ENCODE results near the gene STEAP4.
"Not testable (repeated sequence)": the region's sequence is repeated elsewhere in the genome, so short reads cannot be mapped to it uniquely, and the experiment has no call there.

STEAP4 gene

DNA sequence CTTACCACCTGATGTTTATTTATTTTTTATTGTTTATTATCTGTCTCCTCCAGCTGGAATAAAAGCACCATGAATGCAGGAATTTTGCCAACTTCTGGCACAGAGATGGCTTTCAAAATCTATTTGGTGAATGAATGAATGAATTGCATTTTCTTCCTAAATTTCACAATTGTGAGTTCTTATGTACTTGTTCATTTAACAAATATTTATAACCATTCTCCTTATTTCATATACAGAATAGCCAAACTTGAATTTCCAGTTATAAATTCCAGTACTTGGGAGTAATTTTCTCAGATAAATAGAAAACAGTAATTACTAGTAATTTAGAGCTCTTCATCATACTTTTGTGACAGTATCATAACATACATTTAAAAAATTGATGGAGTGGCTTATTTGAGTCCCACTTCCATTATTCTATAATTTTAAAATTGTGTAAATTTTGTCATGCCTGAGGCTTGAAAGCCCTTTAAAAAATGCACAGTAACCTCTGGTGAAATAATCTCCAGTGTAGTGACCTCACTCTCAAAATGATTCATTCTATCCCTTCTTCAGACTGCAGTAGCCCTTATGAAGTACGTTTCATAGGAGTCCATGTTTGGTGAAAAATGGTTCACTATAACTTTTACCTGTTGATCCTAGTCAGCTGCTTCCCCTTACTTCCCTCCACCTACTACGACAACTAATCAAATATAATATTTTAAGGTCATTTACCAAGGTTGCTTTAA, 46.9 kb downstream of the STEAP4 start:
- DNase-seq (ENCODE audit: low spot score) = no peak
- in situ Hi-C loops (cut with MboI; ENCODE audit: low sequenced_read_pairs, unreplicated experiment) = no loop called here
- TF ChIP-seq, protein P1, sequence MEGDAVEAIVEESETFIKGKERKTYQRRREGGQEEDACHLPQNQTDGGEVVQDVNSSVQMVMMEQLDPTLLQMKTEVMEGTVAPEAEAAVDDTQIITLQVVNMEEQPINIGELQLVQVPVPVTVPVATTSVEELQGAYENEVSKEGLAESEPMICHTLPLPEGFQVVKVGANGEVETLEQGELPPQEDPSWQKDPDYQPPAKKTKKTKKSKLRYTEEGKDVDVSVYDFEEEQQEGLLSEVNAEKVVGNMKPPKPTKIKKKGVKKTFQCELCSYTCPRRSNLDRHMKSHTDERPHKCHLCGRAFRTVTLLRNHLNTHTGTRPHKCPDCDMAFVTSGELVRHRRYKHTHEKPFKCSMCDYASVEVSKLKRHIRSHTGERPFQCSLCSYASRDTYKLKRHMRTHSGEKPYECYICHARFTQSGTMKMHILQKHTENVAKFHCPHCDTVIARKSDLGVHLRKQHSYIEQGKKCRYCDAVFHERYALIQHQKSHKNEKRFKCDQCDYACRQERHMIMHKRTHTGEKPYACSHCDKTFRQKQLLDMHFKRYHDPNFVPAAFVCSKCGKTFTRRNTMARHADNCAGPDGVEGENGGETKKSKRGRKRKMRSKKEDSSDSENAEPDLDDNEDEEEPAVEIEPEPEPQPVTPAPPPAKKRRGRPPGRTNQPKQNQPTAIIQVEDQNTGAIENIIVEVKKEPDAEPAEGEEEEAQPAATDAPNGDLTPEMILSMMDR (IDR thresholded peaks at IDR 0.05; ENCODE audit: borderline replicate concordance, control extremely low read depth, extremely low read depth, insufficient read depth, missing control alignments) = no peak

DNA sequence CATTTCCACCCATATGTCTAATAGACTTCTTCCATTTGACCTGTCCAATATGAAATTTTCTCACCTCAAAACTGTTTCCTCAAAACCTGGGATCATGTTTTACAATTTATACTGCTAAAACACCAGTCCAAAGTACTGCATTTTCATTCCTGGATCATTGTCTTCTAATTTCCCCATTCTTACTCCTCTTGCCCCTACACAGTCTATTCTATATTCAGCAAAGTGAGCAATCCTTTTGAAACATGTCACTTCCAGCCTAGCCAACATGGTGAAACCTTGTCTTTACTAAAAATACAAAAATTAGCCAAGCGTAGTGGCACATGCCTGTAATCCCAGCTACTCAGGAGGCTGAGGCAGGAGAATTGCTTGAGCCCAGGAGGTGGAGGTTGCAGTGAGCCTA, 48.4 kb downstream of the STEAP4 start:
- in situ Hi-C loops (cut with MboI; ENCODE audit: low sequenced_read_pairs, unreplicated experiment); DNase-seq (ENCODE audit: low spot score): not testable (repeated sequence)

DNA sequence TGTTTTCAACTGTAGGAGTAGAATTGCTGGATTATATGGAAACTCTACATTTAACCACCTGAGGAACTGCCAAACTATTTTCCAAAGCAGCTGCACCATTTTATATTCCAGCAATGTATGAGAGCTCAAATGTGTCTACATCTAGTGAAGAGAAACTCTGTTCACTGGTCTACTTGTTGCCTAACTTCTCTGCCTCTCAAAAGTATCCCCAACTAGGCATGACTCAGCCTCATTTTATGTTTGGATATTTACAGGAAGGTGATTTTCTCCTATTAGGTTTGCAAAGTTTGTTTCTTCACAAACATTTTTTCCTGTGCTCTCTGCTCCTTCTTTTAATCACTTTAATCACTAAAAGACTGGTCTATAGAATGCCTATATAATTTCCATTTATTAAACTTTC, 49.8 kb downstream of the STEAP4 start:
- in situ Hi-C loops (cut with MboI; ENCODE audit: low sequenced_read_pairs, unreplicated experiment) = no loop called here
- DNase-seq (ENCODE audit: low spot score) = no peak
- TF ChIP-seq, protein P1 (IDR thresholded peaks at IDR 0.05; ENCODE audit: borderline replicate concordance, control extremely low read depth, extremely low read depth, insufficient read depth, missing control alignments) = no peak

DNA sequence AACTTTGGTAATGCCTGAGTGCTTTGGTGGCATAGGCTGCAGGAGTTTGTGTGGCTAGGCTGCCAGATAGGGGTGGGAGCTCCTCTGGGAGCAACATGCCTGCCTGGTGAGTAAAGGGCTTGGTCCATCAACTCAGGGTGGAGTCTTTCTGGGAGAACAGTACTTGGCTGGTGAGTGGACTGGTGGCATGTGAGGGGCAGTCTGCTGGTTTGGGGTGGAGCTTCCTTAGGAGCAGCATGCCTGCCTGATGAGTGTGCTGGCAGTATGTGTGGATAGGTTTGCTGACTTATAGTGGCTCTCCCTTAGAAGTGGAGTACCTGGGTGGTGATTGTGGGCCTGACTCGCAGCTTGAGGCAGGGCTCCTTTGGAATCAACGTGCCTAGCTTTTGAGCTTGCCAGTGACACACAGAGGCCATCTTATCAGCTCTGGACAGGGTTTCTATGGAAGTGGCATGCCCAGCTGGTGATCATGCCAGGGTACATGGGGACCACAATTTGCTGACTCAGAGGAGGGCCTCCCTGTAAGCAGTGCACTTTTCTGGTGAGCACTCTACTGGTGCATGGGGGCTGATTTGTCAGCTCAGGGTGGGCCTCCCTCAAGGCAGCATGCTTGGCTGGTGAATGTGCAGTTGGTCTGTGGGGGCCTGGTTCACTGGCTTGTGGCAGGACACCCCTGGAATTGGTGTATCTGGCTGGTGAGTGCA, 51.8 kb downstream of the STEAP4 start:
- in situ Hi-C loops (cut with MboI; ENCODE audit: low sequenced_read_pairs, unreplicated experiment) = no loop called here
- no peak for DNase-seq (ENCODE audit: low spot score)
- TF ChIP-seq, protein P1 (IDR thresholded peaks at IDR 0.05; ENCODE audit: borderline replicate concordance, control extremely low read depth, extremely low read depth, insufficient read depth, missing control alignments) = no peak

DNA sequence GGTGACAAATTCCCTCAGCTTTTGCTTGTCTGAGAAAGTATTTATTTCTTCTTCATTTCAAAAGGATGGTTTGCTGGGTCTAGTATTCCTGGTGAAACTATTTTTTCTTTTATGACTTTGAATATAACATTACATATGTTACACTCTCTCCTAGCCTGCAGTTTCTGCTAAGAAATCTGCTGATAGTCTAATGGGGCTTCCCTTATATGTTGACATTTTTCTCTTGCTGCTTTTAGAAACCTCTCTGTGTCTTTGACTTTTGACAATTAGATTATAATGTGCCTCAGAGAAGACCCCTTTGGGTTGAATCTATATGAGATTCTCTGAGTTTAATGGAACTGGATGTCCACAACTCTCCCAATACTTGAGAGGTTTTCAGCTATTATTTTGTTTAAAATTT, 53.1 kb downstream of the STEAP4 start:
- in situ Hi-C loops (cut with MboI; ENCODE audit: low sequenced_read_pairs, unreplicated experiment) = no loop called here
- DNase-seq (ENCODE audit: low spot score) = no peak
- TF ChIP-seq, protein P1 (IDR thresholded peaks at IDR 0.05; ENCODE audit: borderline replicate concordance, control extremely low read depth, extremely low read depth, insufficient read depth, missing control alignments) = no peak

DNA sequence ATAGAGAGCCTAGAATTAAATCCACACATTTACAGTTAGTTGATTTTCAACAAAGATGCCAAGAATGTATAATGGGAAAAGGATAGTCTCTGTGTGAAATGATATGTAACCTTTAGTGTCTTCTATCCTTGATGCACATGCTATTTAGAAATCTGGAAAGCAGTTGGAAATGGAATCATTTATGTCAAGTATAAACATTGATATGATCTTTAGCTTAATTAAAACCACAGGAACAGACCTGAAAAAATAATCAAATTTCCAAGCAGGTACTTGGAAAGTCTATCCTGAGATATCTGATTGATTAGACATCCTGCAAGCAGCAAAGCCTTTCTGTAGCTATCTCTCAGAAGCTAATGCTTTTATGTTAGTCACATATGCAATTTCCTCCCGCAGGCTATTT, 62.4 kb downstream of the STEAP4 start:
- in situ Hi-C loops (cut with MboI; ENCODE audit: low sequenced_read_pairs, unreplicated experiment) = no loop called here
- TF ChIP-seq, protein P1 (IDR thresholded peaks at IDR 0.05; ENCODE audit: borderline replicate concordance, control extremely low read depth, extremely low read depth, insufficient read depth, missing control alignments) = no peak
- DNase-seq (ENCODE audit: low spot score) = no peak

DNA sequence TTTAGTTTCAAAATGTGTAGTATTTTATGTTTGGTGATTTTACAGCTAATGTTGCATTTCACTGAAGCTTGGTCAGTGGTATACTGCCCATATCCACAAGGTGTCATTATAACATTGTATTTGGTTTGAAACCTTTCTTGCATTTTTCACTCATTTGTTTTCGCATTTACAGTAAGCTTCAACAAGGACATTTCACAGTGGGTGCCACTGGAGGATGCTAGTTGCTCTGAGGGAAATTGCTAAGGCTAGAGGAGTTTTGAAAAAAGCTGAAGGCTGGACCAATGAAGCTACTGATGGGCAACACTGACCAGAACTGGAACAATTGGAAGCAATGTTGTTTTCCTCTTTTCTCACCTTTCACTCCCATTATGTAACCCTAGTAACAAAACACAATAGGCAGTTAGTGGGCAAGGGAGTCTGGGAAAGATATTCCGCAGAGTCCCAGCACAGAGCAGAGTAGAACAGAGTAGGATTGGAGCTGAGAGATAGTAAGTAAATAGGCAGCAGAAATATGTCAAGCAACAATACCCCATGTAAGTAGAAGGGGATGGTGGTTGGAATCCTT, 63.3 kb downstream of the STEAP4 start:
- in situ Hi-C loops (cut with MboI; ENCODE audit: low sequenced_read_pairs, unreplicated experiment) = no loop called here
- TF ChIP-seq, protein P1 (IDR thresholded peaks at IDR 0.05; ENCODE audit: borderline replicate concordance, control extremely low read depth, extremely low read depth, insufficient read depth, missing control alignments) = peak; percentile 40
- DNase-seq (ENCODE audit: low spot score) = peak; percentile 34

All from GM13976 (cell line).